HTR-8/SVneo (cell line): Measurements from ENCODE around the gene APBA2.
"Not testable (repeated sequence)": the region's sequence is repeated elsewhere in the genome, so short reads cannot be mapped to it uniquely, and the experiment has no call there.

ENCODE experiments used
- DNase-seq: peaks from one replicate; pipeline ENCODE4 v3.0.0; 2011; ENCODE audit warnings: low spot score, mixed read lengths; ENCODE audit not compliant: insufficient read length
- FAIRE-seq: peaks from 2 replicates; lab custom pipeline; 2011; peaks lifted over from hg19 to GRCh38; lab: Jason Lieb, UNC

Gene APBA2

GRCh38 chr15:29090617-29091466 is 205.1 kb downstream of the APBA2 start:
- no peak for FAIRE-seq
- DNase-seq = peak; percentile 29

- no peak for DNase-seq
- no peak for FAIRE-seq
Observed at GRCh38 chr15:29091666-29092065, 205.9 kb downstream of the APBA2 start.

GRCh38 chr15:29092376-29093064 is 206.7 kb downstream of the APBA2 start:
- no peak for DNase-seq
- no peak for FAIRE-seq

- DNase-seq (no peak), FAIRE-seq (no peak)
Observed at GRCh38 chr15:29093065-29093435, 207.3 kb downstream of the APBA2 start.

- FAIRE-seq (no peak), DNase-seq (no peak)
Observed at GRCh38 chr15:29093696-29094343, 208.0 kb downstream of the APBA2 start.

GRCh38 chr15:29094711-29095110 is 208.9 kb downstream of the APBA2 start:
- FAIRE-seq (no peak), DNase-seq (no peak)

GRCh38 chr15:29095746-29096145 is 210.0 kb downstream of the APBA2 start:
- DNase-seq = no peak
- no peak for FAIRE-seq

- FAIRE-seq (no peak), DNase-seq (no peak)
Observed at GRCh38 chr15:29097168-29097567, 211.4 kb downstream of the APBA2 start.

GRCh38 chr15:29097971-29098370 is 212.2 kb downstream of the APBA2 start:
- FAIRE-seq (no peak), DNase-seq (no peak)

GRCh38 chr15:29098652-29099051 is 212.9 kb downstream of the APBA2 start:
- FAIRE-seq (no peak), DNase-seq (no peak)

- no peak for DNase-seq
- FAIRE-seq = no peak
Observed at GRCh38 chr15:29099131-29099880, 213.5 kb downstream of the APBA2 start.

GRCh38 chr15:29100486-29101000 is 214.8 kb downstream of the APBA2 start:
- DNase-seq = no peak
- no peak for FAIRE-seq

GRCh38 chr15:29101491-29101890 is 215.7 kb downstream of the APBA2 start:
- FAIRE-seq (no peak), DNase-seq (no peak)

GRCh38 chr15:29102173-29102794 is 216.5 kb downstream of the APBA2 start:
- DNase-seq = peak; percentile 32
- not testable (repeated sequence) for FAIRE-seq

- DNase-seq = no peak
- no peak for FAIRE-seq
Observed at GRCh38 chr15:29102911-29103823, 217.4 kb downstream of the APBA2 start.

- peak; percentile 33 for DNase-seq
- FAIRE-seq = no peak
Observed at GRCh38 chr15:29103824-29104565, 218.2 kb downstream of the APBA2 start.

- FAIRE-seq (no peak), DNase-seq (no peak)
Observed at GRCh38 chr15:29104566-29104880, 218.7 kb downstream of the APBA2 start.

GRCh38 chr15:29105151-29105854 is 219.5 kb downstream of the APBA2 start:
- no peak for FAIRE-seq

More at GRCh38 chr15:29105151-29105854, 219.5 kb downstream of the APBA2 start:
- DNase-seq = no peak
